Stimulated activated CD8-positive, alpha-beta memory T cell treated with anti-CD3 and anti-CD28 coated beads, Interleukin-12 subunit alpha, Interleukin-12 subunit beta, amount 100 ng/mL, for 4 hours (primary cell): ENCODE data around the gene PLXNA4.

Source experiments
- DNase-seq: peaks from one replicate; pipeline ENCODE4 v3.0.0-alpha.2; 2020; ENCODE audit warnings: low read depth

The PLXNA4 gene

GRCh38 chr7:132261327-132262159 is 314.7 kb downstream of the PLXNA4 start:
- no peak for DNase-seq

GRCh38 chr7:132258231-132258630 is 318.0 kb downstream of the PLXNA4 start:
- no peak for DNase-seq

GRCh38 chr7:132257253-132257652 is 319.0 kb downstream of the PLXNA4 start:
- DNase-seq = no peak

GRCh38 chr7:132256721-132257212 is 319.5 kb downstream of the PLXNA4 start:
- no peak for DNase-seq

- DNase-seq = no peak
Measured at GRCh38 chr7:132255898-132256297, 320.4 kb downstream of the PLXNA4 start.

GRCh38 chr7:132255115-132255797 is 321.0 kb downstream of the PLXNA4 start:
- no peak for DNase-seq

GRCh38 chr7:132254455-132254854 is 321.8 kb downstream of the PLXNA4 start:
- no peak for DNase-seq

GRCh38 chr7:132252793-132253100 is 323.5 kb downstream of the PLXNA4 start:
- no peak for DNase-seq

- DNase-seq = no peak
Measured at GRCh38 chr7:132251327-132251659, 325.0 kb downstream of the PLXNA4 start.

- no peak for DNase-seq
Measured at GRCh38 chr7:132250480-132251326, 325.6 kb downstream of the PLXNA4 start.

GRCh38 chr7:132249256-132249971 is 326.9 kb downstream of the PLXNA4 start:
- DNase-seq = no peak

GRCh38 chr7:132248841-132249240 is 327.4 kb downstream of the PLXNA4 start:
- DNase-seq = no peak

- no peak for DNase-seq
Measured at GRCh38 chr7:132247995-132248618, 328.2 kb downstream of the PLXNA4 start.

GRCh38 chr7:132246591-132246990 is 329.7 kb downstream of the PLXNA4 start:
- no peak for DNase-seq

GRCh38 chr7:132245539-132245938 is 330.7 kb downstream of the PLXNA4 start:
- DNase-seq = no peak

GRCh38 chr7:132244903-132245480 is 331.3 kb downstream of the PLXNA4 start:
- DNase-seq = no peak

- DNase-seq = no peak
Measured at GRCh38 chr7:132243463-132243862, 332.8 kb downstream of the PLXNA4 start.

- DNase-seq = no peak
Measured at GRCh38 chr7:132243051-132243450, 333.2 kb downstream of the PLXNA4 start.

GRCh38 chr7:132242192-132242812 is 334.0 kb downstream of the PLXNA4 start:
- DNase-seq = no peak

GRCh38 chr7:132240821-132241422 is 335.3 kb downstream of the PLXNA4 start:
- no peak for DNase-seq
